ENCODE results near the gene RBM43. TPM values are rescaled to one million over a fixed set of nuclear protein-coding genes. Genes with fewer than 3 reads are reported as not detected.

Gene RBM43
- total and polyA plus RNA-seq, 11 donors, result 0.81 to 5.9 (median 1.7) TPM

- Histone ChIP-seq H3K27me3 (peaks cover 0 to 6% (median 0%) of the 10 kb centered on the region in 9 donors), H3K9me3 (peaks cover 0 to 5% (median 0%) of the 10 kb centered on the region in 12 donors), H3K4me3 (no peak overlapping the region), H3K4me1 (no peaks in the 10 kb centered on the region), H3K36me3 (no peaks in the 10 kb centered on the region), H3K27ac (no peak overlapping the region)
- TF ChIP-seq POLR2A (IDR thresholded peaks at IDR 0.05) (no peak), CTCF (IDR thresholded peaks at IDR 0.05) (no peak)
- ATAC-seq, result no peak
- intact Hi-C loops (cut with DNase I), result no loop called here
- no peak for DNase-seq
Observed at GRCh38 chr2:151228847-151229512, 32.7 kb downstream of the RBM43 start.

- ATAC-seq (no peak), DNase-seq (no peak)
- TF ChIP-seq CTCF (IDR thresholded peaks at IDR 0.05) (no peak), POLR2A (IDR thresholded peaks at IDR 0.05) (no peak)
- Histone ChIP-seq H3K27me3 (no peaks in the 10 kb centered on the region), H3K27ac (no peak overlapping the region), H3K9me3 (no peaks in the 10 kb centered on the region), H3K36me3 (no peaks in the 10 kb centered on the region), H3K4me3 (no peak overlapping the region), H3K4me1 (no peaks in the 10 kb centered on the region)
- intact Hi-C loops (cut with DNase I), result no loop called here
- WGBS, 4 donors, result 55 to 71% (median 64%) methylated on average over 3 of the region's 3 CpGs
Observed at GRCh38 chr2:151217343-151217742, 44.3 kb downstream of the RBM43 start.

- Histone ChIP-seq H3K27me3 (no peaks in the 10 kb centered on the region), H3K36me3 (no peaks in the 10 kb centered on the region), H3K9me3 (no peaks in the 10 kb centered on the region), H3K27ac (no peak overlapping the region), H3K4me1 (no peaks in the 10 kb centered on the region), H3K4me3 (no peak overlapping the region)
- no peak for ATAC-seq
- TF ChIP-seq POLR2A (IDR thresholded peaks at IDR 0.05), result no peak
- no peak for TF ChIP-seq CTCF (IDR thresholded peaks at IDR 0.05)
- WGBS, 4 donors, result 88 to 93% (median 89%) methylated on average over 3 of the region's 3 CpGs
- DNase-seq, result no peak
- intact Hi-C loops (cut with DNase I), result no loop called here
Observed at GRCh38 chr2:151207100-151207499, 54.6 kb downstream of the RBM43 start.

GRCh38 chr2:151206446-151206968, 55.2 kb downstream of the RBM43 start:
- Histone ChIP-seq H3K36me3 (no peaks in the 10 kb centered on the region), H3K4me1 (no peaks in the 10 kb centered on the region), H3K27me3 (no peaks in the 10 kb centered on the region), H3K27ac (no peak overlapping the region), H3K9me3 (no peaks in the 10 kb centered on the region), H3K4me3 (no peak overlapping the region)
- DNase-seq (no peak), ATAC-seq (no peak)
- intact Hi-C loops (cut with DNase I), result no loop called here
- 80 to 89% (median 86%) methylated on average over 4 of the region's 4 CpGs for WGBS, 4 donors
- TF ChIP-seq CTCF (IDR thresholded peaks at IDR 0.05) (no peak), POLR2A (IDR thresholded peaks at IDR 0.05) (no peak)

All from heart left ventricle (tissue), 16 donors.